ENCODE measurements around the gene FMNL2. TPM values are rescaled to one million over a fixed set of nuclear protein-coding genes. Genes with fewer than 3 reads are reported as not detected.

The FMNL2 gene
- total RNA-seq, 1 experiment from 2014 or later, result 28.1 TPM

DNA sequence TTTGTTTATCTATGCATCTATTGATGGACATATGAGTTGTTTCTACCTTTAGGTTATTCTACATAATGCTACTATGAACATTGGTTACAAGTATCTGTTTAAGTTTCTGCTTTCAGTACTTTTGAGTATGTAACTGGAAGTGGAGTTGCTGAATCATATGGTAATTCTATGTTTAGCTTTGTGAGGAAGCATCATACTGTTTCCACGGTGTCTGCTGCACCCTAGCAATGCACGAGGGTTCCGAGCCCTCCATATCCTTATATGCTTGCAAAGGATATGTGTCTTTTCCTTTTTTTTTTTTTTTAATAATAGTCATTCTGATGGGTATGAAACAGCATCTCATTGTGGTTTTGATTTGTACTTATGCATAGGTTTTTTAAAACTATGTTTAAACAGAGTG, 83.7 kb downstream of the FMNL2 start:
- no peaks in the 10 kb centered on the region for H3K36me3 ChIP-seq (ENCODE audit: control insufficient read depth in 1 of 2, insufficient read depth in 2 of 2, low read length in 2 of 2)

DNA sequence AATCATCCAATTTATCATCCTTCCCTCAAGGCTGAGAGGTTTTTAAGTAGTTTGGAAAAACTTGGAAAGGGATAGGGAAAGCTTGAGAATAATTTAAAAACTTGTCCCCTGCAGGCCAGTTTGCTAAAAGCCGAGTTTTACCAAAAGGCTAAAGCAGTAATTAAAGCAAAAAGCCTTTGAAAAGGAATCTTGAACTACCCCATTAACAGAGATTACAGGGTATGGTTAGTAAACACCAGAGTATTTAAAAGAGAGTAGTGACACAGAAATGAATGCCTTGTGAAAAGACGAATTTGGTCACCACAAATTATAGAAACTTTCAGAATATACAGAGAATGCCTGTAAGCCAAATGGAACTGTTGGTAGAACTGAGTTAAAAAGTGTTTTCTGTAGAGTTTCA, 85.0 kb downstream of the FMNL2 start:
- no peaks in the 10 kb centered on the region for H3K9me2 ChIP-seq (ENCODE audit: insufficient read depth)
- H3K4me2 ChIP-seq (ENCODE audit: low read length), result no peak overlapping the region
- no peak overlapping the region for H3K27ac ChIP-seq (ENCODE audit: low read depth, low read length)
- intact Hi-C loops (cut with micrococcal nuclease), result no loop called here
- RAD21 ChIA-PET (ENCODE audit: low non-redundant PET in 1 of 2, low total read pairs in 2 of 2, uncharacterized antibody in 2 of 2, unreplicated experiment in 2 of 2), result no interaction called here
- no peak overlapping the region for H3K9ac ChIP-seq (ENCODE audit: low read length)
- CTCF ChIA-PET, result no interaction called here
- no peaks in the 10 kb centered on the region for H4K20me1 ChIP-seq (ENCODE audit: insufficient read depth)
- ATAC-seq, result no peak
- POLR2A ChIA-PET, result no interaction called here
- H3K9me3 ChIP-seq (ENCODE audit: control insufficient read depth in 1 of 2, insufficient read depth in 1 of 2, low read depth in 1 of 2, low read length in 2 of 2), result no peaks in the 10 kb centered on the region
- no TSS peak for BruUV-seq (replicated peaks)
- no peaks in the 10 kb centered on the region for H3K36me3 ChIP-seq (ENCODE audit: control insufficient read depth in 1 of 2, insufficient read depth in 2 of 2, low read length in 2 of 2)
- no peaks in the 10 kb centered on the region for H3K27me3 ChIP-seq (ENCODE audit: insufficient read depth, low read length)
- peaks cover 21% of the 10 kb centered on the region; the same call in 1 of the 2 replicates for H3K79me2 ChIP-seq (ENCODE audit: insufficient read depth, low read length)
- TF ChIP-seq POLR2A (IDR thresholded peaks at IDR 0.05; ENCODE audit: borderline replicate concordance, extremely low read depth, insufficient read depth, insufficient read length) (no peak), RAD21 (IDR thresholded peaks at IDR 0.05; ENCODE audit: low read depth) (no peak), FOSL1 (IDR thresholded peaks at IDR 0.05; ENCODE audit: low read depth) (no peak), SP1 (IDR thresholded peaks at IDR 0.05; ENCODE audit: low read depth) (no peak), ZNF274 (IDR thresholded peaks at IDR 0.05; ENCODE audit: low read depth, low read length) (no peak)
- TF ChIP-seq, protein P1, sequence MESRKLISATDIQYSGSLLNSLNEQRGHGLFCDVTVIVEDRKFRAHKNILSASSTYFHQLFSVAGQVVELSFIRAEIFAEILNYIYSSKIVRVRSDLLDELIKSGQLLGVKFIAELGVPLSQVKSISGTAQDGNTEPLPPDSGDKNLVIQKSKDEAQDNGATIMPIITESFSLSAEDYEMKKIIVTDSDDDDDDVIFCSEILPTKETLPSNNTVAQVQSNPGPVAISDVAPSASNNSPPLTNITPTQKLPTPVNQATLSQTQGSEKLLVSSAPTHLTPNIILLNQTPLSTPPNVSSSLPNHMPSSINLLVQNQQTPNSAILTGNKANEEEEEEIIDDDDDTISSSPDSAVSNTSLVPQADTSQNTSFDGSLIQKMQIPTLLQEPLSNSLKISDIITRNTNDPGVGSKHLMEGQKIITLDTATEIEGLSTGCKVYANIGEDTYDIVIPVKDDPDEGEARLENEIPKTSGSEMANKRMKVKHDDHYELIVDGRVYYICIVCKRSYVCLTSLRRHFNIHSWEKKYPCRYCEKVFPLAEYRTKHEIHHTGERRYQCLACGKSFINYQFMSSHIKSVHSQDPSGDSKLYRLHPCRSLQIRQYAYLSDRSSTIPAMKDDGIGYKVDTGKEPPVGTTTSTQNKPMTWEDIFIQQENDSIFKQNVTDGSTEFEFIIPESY (IDR thresholded peaks at IDR 0.05; ENCODE audit: extremely low read depth, insufficient replicate concordance, low read length), result no peak
- TF ChIP-seq, protein P2, sequence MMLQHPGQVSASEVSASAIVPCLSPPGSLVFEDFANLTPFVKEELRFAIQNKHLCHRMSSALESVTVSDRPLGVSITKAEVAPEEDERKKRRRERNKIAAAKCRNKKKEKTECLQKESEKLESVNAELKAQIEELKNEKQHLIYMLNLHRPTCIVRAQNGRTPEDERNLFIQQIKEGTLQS (IDR thresholded peaks at IDR 0.05), result no peak
- TF ChIP-seq, protein P3, sequence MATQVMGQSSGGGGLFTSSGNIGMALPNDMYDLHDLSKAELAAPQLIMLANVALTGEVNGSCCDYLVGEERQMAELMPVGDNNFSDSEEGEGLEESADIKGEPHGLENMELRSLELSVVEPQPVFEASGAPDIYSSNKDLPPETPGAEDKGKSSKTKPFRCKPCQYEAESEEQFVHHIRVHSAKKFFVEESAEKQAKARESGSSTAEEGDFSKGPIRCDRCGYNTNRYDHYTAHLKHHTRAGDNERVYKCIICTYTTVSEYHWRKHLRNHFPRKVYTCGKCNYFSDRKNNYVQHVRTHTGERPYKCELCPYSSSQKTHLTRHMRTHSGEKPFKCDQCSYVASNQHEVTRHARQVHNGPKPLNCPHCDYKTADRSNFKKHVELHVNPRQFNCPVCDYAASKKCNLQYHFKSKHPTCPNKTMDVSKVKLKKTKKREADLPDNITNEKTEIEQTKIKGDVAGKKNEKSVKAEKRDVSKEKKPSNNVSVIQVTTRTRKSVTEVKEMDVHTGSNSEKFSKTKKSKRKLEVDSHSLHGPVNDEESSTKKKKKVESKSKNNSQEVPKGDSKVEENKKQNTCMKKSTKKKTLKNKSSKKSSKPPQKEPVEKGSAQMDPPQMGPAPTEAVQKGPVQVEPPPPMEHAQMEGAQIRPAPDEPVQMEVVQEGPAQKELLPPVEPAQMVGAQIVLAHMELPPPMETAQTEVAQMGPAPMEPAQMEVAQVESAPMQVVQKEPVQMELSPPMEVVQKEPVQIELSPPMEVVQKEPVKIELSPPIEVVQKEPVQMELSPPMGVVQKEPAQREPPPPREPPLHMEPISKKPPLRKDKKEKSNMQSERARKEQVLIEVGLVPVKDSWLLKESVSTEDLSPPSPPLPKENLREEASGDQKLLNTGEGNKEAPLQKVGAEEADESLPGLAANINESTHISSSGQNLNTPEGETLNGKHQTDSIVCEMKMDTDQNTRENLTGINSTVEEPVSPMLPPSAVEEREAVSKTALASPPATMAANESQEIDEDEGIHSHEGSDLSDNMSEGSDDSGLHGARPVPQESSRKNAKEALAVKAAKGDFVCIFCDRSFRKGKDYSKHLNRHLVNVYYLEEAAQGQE (IDR thresholded peaks at IDR 0.05; ENCODE audit: low read depth), result no peak
- no peak overlapping the region for H3K4me3 ChIP-seq (replicated peaks in 1 of 2; ENCODE audit: low read depth in 1 of 2, low read length in 2 of 2)
- peaks cover 21 to 32% of the 10 kb centered on the region in 2 experiments for H3K4me1 ChIP-seq (ENCODE audit: control insufficient read depth in 1 of 2, insufficient read depth in 2 of 2, low read length in 2 of 2)
- DNase-seq (ENCODE audit: low read depth, low spot score), result no peak
- no peak overlapping the region for H2AFZ ChIP-seq (ENCODE audit: low read depth, low read length, poor library complexity, severe bottlenecking)

More for the DNA sequence above, 83.7 kb downstream of the FMNL2 start:
- Histone ChIP-seq H3K9ac (ENCODE audit: low read length) (no peak overlapping the region), H2AFZ (ENCODE audit: low read depth, low read length, poor library complexity, severe bottlenecking) (no peak overlapping the region), H3K4me1 (ENCODE audit: control insufficient read depth in 1 of 2, insufficient read depth in 2 of 2, low read length in 2 of 2) (peaks cover 28 to 43% of the 10 kb centered on the region in 2 experiments), H3K4me2 (ENCODE audit: low read length) (no peak overlapping the region), H3K79me2 (ENCODE audit: insufficient read depth, low read length) (peaks cover 17% of the 10 kb centered on the region; the same call in 1 of the 2 replicates), H4K20me1 (ENCODE audit: insufficient read depth) (no peaks in the 10 kb centered on the region), H3K4me3 (replicated peaks in 1 of 2; ENCODE audit: low read depth in 1 of 2, low read length in 2 of 2) (no peak overlapping the region), H3K27ac (ENCODE audit: low read depth, low read length) (no peak overlapping the region), H3K9me2 (ENCODE audit: insufficient read depth) (no peaks in the 10 kb centered on the region), H3K9me3 (ENCODE audit: control insufficient read depth in 1 of 2, insufficient read depth in 1 of 2, low read depth in 1 of 2, low read length in 2 of 2) (no peaks in the 10 kb centered on the region), H3K27me3 (ENCODE audit: insufficient read depth, low read length) (no peaks in the 10 kb centered on the region)
- TF ChIP-seq FOSL1 (IDR thresholded peaks at IDR 0.05; ENCODE audit: low read depth) (no peak), SP1 (IDR thresholded peaks at IDR 0.05; ENCODE audit: low read depth) (no peak), RAD21 (IDR thresholded peaks at IDR 0.05; ENCODE audit: low read depth) (no peak), YY1 (IDR thresholded peaks at IDR 0.05; ENCODE audit: extremely low read depth, insufficient replicate concordance, low read depth, low read length) (no peak), EZH2 (IDR thresholded peaks at IDR 0.05) (no peak), POLR2AphosphoS5 (IDR thresholded peaks at IDR 0.05; ENCODE audit: low read depth, low read length) (no peak)
- ChIA-PET POLR2A (no interaction called here), RAD21 (ENCODE audit: low non-redundant PET in 1 of 2, low total read pairs in 2 of 2, uncharacterized antibody in 2 of 2, unreplicated experiment in 2 of 2) (no interaction called here), CTCF (no interaction called here)
- intact Hi-C loops (cut with micrococcal nuclease), result no loop called here
- ATAC-seq (no peak), DNase-seq (ENCODE audit: low read depth, low spot score) (no peak)
- BruUV-seq (replicated peaks), result no TSS peak

Measured in HCT116 (cell line).